ENCODE results near the gene CRACR2A.
A peak's percentile ranks its signal among the peaks of the same experiment; 100 is the strongest.

CRACR2A gene

DNA sequence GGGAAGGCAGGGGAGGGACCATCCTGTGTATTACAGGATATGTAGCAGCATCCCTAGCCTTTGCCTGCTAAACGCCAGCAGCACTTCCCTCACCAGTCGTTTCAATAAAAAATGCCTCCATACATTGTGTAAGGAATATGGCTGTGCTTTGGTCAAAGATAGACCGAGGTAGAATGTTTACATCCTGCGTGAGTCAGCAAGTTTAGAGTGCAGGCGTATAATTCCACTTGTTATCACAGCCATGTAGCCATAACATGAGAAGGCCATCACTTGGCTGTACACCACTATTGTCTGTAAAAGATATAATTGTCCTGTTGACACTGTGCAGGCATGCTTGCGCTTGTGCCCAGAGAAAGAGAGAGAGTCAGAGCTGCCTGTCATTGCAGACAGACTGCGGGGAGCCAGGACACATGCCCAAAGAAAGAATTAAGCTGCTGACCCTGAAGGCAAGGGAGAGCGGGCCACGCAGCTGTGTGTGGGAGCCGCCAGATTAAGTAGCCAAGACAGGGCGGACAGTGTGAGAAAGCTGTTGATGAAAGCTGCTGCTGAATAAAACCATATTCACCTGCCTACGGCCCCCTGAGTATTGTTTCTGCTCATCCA lies 68.4 kb downstream of the CRACR2A start:
- DNase-seq (ENCODE audit: low read depth in 2 of 2): no peak

DNA sequence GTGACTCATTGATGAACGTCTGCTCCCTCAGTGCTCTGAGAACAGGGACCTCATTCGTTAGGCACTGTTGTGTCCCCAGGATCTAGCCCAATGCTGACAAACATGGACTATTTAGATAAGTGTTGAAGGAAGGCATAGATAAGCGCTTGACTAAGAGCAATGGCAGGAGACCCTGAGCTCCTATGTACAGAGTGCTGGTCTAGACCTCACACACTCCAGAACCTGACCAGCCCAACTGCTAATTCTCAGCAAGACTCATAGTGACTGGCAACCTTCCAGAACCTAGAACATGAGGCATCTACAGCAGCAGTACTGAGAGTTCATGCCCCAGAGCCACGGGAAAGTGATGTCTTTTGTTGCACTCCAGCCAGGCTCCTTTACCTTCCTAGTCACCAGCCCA lies 69.2 kb downstream of the CRACR2A start:
- no peak for DNase-seq (ENCODE audit: low read depth in 2 of 2)

DNA sequence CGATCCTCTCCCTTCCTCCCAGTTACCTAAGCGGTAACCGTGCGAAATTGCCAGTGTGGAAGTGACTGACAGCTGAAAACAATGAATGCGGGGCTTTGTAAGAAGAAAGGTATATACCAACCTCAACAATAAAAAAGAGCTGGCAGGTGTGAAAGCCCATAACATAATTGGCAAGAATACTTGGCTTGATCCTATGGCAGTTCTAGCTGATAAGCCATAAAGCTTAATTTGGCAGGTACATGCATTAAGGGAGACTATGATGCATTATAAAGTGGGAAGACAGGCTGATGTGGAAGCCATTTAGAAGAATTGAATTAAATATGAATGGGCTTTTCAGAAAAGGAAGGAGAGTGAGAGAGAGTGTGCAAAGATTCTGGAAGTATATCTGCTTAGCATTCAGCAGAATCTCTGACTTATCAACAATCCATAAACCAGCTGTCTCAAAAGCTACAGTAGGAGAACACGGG lies 71.3 kb downstream of the CRACR2A start:
- DNase-seq (ENCODE audit: low read depth in 2 of 2): no peak

DNA sequence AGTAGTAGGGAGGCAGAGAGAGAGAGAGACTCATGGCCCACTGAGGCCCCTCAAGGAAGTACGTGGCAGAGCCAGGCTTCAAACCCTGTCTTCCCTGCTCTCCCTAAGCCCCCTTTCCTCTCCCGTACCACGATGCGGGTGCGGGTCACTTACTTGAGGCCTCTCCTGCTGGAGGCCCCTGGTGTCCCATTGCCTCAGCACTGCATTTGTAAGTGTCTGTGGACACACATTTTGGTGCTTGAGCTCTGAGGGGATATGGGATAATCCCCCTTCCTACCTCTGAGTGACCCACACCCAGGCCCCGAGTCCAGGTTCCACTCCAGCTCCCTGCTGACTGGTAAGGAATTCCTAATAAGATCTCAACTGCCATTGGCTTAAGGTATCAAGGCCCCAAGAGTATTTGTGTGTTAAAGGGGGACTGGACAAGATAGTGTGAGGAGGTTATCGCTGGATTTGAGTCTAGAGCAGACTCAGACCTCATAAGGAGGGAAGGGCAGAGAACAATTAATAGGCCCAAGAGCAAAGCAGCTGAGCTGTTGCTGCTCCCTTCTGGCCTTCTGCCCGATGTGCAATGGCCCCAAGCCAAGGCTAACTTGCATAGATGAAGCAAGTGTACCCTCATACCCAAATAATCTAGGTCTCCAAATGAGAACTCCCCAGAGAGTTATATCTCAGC lies 71.9 kb downstream of the CRACR2A start:
- DNase-seq (ENCODE audit: low read depth in 2 of 2): no peak

DNA sequence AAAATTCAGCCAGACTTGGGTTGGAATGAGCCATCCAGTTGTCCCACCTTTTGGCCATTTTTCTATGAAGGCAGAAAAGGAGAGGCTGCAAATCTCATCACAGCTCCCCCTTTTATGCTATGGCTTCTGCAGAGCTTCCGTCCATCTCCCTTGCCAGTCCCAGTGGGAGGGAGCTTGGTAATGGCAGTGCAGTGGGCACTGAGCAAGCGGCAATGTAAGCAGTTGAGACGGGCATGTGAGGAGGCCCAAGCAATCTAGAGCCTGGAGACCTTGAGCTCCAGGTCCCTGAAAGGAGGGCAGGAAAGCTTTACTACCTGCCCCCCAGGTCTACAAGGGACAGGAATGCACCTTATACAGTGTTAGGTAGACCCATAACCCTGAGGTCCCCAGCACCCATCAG lies 73.1 kb downstream of the CRACR2A start:
- DNase-seq (ENCODE audit: low read depth in 2 of 2): no peak

DNA sequence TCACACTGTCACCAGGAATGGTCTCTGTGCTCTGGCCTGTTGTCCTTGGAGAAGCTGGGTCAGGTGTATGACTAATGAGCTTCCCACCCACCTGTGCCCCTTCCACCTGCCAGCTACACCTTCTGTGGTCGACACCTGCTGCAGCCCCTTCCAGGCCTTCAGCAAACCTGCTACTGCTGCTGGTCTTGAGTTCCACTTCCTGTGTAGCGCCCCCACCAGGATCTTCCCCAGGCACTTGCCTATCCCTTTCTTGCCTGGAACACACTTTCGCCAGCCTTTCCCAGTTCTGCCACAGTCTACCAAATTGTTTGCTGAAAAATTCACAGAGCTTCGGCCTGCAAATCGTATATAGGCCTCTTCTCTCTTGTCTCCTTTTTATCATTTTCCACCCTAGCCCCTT lies 75.3 kb downstream of the CRACR2A start:
- DNase-seq (ENCODE audit: low read depth in 2 of 2): no peak

DNA sequence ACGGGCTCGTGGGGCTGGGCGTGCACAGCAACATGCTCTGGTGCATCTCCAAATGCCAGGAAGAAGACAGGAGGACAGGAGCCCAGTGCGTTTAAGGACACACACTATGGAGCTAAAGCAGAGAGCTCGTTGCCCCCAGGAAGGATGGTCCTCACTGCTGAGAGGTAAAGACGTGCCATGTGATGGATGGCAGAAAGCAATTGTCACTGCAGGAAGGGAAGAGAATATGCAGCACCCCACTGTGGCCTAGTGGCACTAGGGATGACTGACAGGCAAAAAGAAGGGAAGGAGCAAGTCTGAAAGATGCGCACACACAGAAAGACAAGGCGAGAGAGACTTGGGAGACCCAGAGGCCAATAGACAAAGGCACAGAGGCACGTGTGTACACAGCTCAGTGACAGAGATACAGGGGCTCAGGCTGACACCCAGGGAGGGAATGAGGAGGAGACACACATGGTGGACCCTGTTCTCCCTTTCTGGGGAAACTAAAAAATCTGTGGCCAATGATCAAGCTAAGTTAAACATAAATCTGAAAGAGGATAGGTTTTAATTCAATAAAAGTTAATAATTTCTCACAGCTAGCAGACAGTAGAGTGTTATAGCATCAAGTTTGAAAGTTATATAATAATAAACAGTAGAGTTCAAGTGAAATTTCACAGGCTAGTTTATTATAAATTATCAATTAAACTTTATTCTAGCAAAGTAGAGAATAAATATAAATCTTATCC lies 78.8 kb downstream of the CRACR2A start:
- no peak for DNase-seq (ENCODE audit: low read depth in 2 of 2)

DNA sequence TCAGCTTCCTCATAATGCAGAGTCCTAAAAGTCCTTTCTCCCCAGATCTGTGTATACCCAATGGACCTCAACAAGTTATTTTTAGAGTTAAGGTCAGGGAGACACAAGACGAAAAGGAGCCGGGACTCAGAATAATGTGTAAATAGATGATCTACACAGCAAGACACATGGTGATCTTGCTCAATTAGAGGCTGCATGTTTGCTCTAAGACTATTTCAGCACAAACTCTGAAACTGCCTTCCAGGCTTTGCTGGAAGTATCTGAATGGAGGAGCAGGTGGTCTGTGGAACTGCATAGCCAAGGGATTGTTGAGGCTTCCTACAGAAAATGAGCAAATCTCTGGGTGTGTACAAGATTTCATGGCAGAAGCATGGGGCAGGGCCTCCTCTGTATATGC lies 80.8 kb downstream of the CRACR2A start:
- DNase-seq (ENCODE audit: low read depth in 2 of 2): no peak

DNA sequence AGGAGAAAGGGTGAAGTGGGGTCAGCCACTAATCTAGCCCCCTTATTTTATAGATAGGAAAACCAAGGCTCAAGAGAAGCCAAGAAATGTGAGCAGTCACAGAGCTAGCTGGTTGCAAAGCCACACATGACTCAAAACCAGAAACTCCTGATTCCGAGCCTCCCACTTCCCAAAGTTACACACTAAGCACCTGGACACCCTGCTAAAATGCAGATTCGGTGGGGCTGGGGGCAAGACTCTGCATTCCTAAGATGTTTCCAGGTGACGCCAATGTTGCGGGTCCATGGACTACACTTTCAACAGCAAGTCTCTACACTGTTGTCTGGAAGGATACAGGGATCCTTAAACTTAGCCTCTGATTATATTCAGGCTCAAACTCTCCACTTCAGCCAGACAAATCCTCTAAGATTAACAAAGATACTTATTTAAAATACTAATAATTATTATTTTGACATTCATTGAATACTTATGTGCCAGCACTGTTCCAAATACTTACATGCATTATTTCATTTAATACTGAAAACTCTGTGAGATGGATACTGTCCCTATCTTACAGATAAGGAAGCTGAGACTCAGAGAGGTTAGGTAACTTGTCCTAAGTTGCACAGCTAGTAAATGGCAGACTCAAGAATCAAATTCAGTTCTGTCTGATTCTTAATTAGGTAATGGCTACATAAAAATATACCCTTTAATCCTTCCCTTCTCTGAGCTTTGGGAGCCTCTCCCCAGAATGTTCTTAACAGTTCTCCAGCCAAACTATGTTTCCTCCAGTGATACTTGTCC lies 81.4 kb downstream of the CRACR2A start:
- no peak for DNase-seq (ENCODE audit: low read depth in 2 of 2)

DNA sequence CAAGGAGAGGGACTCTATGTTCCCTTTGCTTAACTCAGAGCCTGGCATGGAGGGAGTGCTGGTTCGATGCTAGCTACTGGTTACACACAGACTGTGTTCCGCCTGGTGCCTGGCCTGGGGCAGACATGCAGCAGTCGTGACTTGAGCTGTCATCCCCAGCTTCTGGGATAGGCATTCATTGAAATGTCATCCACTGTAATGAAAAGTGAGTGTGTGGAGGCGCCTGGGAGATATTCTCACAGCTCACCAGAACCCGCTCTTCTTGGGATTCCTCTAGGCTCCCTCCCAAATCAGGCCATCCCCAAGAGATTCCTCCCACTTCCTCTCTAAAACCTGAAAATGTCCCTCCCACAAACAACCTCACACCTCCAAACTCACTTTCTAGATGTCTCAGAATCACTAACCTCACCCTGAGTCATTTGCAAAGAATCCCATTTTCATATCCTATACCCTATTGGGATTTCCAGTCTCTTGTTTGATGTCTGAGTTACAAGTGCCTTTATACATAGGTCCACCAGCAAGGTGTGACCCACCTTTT lies 82.8 kb downstream of the CRACR2A start:
- no peak for DNase-seq (ENCODE audit: low read depth in 2 of 2)

DNA sequence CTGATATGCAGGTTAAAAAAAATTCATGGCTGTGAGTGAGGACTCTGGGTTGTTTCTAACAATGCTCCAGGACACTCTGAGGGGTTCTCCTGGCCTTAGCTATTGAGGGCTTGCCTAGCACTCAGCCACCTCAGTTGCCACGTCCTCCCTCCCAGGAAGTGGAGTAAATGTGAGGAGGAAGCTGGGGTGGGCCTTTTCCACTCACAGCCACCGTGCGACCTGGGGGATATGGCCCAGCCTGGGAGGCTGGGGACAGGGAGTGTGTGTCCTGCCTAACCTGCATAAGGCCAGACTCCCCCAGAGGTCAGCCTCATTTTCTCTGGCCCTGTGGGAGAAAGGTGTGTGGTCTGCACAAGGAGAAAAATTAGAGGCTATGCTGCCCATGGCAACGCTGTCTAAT lies 83.3 kb downstream of the CRACR2A start:
- DNase-seq (ENCODE audit: low read depth in 2 of 2): no peak

DNA sequence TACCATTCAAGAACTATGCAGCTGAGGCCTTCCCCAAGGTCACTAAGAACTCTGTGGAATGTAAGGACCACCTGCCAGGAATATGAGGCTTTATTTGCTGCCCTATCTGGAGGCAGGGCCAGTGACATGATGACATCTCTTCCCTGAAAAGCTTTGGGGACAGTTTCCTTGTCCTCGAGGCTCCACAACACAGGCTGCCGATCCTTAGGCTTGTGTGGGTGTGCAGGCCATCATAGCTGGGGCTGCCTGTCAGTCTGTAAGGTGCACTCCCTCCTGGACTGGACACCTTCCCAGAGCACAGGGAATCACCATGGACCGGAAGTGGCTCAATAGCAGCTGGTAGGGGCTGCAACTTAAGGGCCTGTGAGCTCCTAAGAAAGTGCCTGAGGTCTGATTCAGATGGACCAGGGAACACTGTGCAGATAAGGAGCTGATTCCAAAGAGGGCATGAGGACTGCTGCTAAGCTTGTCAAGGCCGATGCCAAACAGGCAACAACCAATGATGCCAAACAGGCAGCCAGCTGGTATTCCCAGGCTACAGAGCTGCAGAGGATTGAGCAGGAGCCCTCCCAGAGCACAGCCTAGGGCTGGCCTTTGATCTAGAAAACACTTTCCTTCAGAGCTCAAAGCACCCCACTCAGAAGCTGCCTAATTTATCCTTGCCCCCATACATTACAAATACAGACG lies 84.3 kb downstream of the CRACR2A start:
- DNase-seq (ENCODE audit: low read depth in 2 of 2): no peak

DNA sequence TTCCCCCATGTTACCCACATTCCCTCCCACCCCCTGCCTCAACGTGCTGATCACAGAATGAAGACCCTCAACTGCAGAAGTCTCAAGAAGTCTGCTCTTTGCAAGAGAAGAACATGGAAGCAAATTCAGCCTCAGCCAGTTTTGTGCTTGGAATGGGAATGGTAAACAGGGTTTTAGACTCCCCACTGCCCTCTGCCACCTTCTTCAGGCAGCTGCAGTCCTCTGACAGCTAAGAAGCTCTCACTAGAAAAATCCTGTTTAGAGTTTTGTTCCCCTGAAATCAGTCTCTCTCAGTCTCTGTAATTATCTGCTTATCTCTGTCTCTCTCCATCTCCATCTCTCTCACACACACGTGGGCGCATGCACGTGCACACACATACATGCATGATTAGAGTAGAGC lies 85.4 kb downstream of the CRACR2A start:
- no peak for DNase-seq (ENCODE audit: low read depth in 2 of 2)

DNA sequence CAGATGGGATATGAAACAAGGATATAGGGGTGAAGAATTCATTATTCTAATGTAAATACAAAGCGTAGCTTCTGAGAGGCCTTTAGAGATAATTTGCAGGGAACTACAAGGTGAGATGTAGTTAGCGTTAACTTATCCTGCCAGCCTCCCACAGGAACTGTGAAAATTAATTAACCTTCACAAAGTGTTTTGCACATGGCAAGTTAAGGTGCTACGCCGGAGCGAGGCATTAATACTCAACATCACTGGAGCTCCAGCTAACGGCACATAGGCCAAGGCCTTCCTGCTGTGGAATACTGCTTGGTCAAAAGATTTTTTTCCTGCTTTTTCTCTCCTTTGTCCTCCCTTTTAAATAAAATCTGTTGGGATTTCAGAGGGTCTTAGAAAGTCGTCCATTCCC lies 86.5 kb downstream of the CRACR2A start:
- no peak for DNase-seq (ENCODE audit: low read depth in 2 of 2)

DNA sequence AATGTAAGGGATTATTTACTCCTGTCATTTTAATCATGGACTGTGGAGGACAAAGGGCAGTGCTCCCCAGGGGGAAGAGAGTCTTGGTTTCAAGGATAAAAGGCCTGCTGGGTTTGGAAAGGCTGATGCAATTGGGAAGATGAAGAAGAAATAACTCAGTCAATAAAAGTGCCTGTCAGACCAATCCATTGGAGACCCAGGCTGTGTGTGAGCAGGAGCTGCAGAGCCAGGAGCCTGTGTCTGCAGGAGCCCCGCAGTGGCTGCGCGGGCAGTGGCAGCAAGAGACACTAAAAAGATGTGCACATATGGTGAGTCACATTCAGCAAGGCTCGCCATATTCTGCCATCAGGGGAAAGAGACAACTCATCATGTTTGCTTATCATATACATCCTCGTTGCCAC lies 90.4 kb downstream of the CRACR2A start:
- DNase-seq (ENCODE audit: low read depth in 2 of 2): no peak

DNA sequence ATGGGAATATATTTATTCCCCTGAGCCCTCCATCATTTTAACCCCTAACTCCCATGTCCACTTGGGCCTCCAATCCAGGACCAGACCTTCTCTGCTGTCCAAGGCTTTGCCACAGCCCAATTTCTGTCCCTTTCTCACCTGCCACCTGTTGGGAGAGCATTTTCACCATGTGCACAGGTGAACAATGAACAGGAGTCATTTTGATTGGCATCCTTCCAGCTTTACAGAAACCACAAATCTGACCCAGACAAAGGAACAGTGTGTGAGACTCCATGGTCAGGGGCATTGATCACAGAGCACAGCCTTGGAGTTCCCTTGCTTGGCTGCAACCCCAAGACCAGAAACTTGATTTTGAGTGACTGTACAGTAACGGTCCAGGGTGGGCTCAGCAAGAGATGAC lies 91.9 kb downstream of the CRACR2A start:
- DNase-seq (ENCODE audit: low read depth in 2 of 2): no peak

DNA sequence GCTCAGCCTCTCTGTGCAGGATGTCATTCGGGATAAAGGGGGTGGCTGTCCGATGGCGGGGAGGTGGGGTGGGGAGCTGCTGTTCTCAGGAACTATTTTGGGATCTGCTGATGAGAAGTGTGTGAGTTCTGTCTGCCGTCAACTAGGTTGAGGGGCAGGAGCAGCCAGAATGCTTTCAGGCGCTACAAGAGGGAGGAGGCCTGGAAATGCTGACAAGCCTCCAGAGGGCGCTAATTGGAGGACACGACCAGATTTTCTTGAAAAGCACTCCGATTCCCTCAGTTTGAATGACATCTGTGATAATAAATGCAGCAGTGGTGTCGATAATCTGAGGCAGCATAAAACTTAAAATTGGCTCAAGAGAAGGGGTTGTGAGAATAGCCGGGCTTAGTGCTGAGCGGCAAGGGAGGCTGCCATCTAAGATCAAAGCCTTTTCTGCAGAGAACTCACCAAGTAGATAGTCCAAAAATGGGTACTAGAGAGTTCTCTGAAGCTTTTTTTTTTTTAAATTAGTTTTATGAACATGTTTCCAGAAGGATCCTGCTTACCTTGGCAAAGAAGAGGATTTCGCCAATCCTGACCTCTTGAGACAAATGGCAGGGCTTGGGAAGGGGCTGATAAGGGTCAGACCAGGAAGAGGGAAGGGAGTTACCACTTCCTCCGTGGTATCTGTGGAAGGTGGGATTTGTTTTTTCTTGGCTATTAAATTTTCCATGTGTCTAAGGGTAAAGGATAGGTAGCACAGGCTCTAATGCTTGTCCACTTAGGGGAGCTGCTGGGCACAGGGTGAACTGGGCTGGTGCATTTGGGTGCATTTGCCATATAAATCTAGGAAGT lies 94.4 kb downstream of the CRACR2A start:
- peak in 1 of 2 donors; percentile 4 for DNase-seq (ENCODE audit: low read depth in 2 of 2)

DNA sequence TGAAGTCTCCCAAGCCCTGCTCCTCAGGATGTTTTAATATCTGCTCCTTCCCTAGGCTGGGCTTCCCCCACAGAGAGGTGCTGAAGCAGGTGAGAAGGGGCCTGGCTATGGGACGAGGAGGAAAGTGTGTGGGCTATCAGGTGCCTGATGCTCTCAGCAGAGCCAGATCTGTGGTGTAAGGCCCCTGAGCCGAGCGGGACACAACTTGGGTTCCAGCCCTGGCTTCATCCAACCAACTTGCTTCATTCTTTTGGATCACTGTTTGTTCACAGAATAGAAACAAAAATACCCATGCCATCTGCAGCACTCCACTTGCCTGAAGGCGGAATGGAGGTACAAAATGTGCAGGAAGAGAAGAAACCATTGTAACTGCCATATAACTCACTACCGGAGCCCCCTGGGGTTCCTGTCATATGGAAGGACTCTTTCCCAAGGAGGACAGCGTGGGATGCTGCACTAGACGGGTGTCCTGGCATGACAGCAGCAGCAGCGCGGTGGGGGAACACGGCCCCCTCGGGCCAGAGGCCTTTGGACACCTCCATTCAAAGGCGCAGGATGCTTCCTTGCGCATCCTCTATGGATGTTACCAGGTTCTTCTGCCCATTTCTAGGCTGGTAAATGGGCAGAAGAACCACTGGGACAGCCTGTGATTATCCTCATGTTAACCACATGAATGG lies 95.8 kb downstream of the CRACR2A start:
- DNase-seq (ENCODE audit: low read depth in 2 of 2): no peak

DNA sequence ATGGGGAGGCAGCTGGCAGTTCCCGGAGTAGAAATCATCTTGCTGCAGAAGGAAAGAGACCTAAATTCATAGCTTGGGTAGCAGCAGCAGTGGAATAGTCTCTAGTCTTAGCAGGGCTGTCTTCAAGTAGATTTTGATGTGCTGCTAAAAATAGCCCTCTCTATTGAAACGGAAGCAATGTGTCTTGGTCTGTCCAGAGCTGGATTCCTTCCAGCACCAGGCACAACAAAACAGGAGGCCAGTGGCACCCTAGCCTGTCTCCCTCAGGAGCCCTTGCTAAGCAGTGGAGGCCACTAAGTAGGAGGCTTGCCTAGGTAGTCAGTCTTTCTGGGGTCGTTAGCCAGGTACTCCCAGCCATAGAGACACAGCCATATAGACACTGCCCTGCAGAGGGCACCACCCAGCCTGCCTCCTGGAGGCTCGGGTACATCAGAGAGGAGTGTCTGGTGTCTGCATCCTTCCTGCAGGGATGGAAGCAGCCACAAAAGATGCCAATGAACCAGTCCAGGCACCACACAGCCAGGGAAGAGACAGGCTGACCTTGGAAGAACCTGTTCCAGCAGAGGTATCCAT lies 97.5 kb downstream of the CRACR2A start:
- peak in 1 of 2 donors; percentile 3 for DNase-seq (ENCODE audit: low read depth in 2 of 2)
